ENCODE measurements around the gene SNRNP40.
"Not testable (repeated sequence)": the region's sequence is repeated elsewhere in the genome, so short reads cannot be mapped to it uniquely, and the experiment has no call there.

Gene SNRNP40

GRCh38 chr1:31296486-31297276 is at the start of gene SNRNP40, which contains the start of gene ZCCHC17:
SNRNP40 (minus strand) TSS chr1:31296788; CDS start chr1:31296751, 37 bp downstream.
ZCCHC17 (plus strand) TSS chr1:31297032; CDS start chr1:31310099, 13,067 bp downstream.
- DNase-seq, result peak; percentile 99

GRCh38 chr1:31345635-31346034 is 49.0 kb upstream of the SNRNP40 start:
- DNase-seq, result no peak

GRCh38 chr1:31344503-31344902 is 47.9 kb upstream of the SNRNP40 start:
- DNase-seq, result no peak

GRCh38 chr1:31336687-31337467 is 40.3 kb upstream of the SNRNP40 start:
- no peak for DNase-seq

GRCh38 chr1:31335007-31335406 is 38.4 kb upstream of the SNRNP40 start:
- DNase-seq, result peak; percentile 8

- no peak for DNase-seq
Observed at GRCh38 chr1:31327381-31327780, 30.8 kb upstream of the SNRNP40 start.

- no peak for DNase-seq
Observed at GRCh38 chr1:31326461-31326860, 29.9 kb upstream of the SNRNP40 start.

GRCh38 chr1:31324992-31325391 is 28.4 kb upstream of the SNRNP40 start:
- DNase-seq, result no peak

GRCh38 chr1:31324093-31324492 is 27.5 kb upstream of the SNRNP40 start:
- DNase-seq, result no peak

- no peak for DNase-seq
Observed at GRCh38 chr1:31318146-31318545, 21.6 kb upstream of the SNRNP40 start.

GRCh38 chr1:31315902-31316301 is 19.3 kb upstream of the SNRNP40 start:
- no peak for DNase-seq

- no peak for DNase-seq
Observed at GRCh38 chr1:31310198-31310597, 13.6 kb upstream of the SNRNP40 start.

- no peak for DNase-seq
Observed at GRCh38 chr1:31308036-31308435, 11.4 kb upstream of the SNRNP40 start.

- DNase-seq, result peak; percentile 73
Observed at GRCh38 chr1:31306278-31306677, 9.7 kb upstream of the SNRNP40 start.

GRCh38 chr1:31302709-31303441 is 6.3 kb upstream of the SNRNP40 start:
- no peak for DNase-seq

GRCh38 chr1:31300193-31300592 is 3.6 kb upstream of the SNRNP40 start:
- no peak for DNase-seq

- DNase-seq, result no peak
Observed at GRCh38 chr1:31299365-31299764, 2.8 kb upstream of the SNRNP40 start.

- no peak for DNase-seq
Observed at GRCh38 chr1:31297277-31298247, 974 bp upstream of the SNRNP40 start.

GRCh38 chr1:31295874-31296485 is 608 bp downstream of the SNRNP40 start:
- no peak for DNase-seq

- no peak for DNase-seq
Observed at GRCh38 chr1:31289021-31289420, 7.6 kb downstream of the SNRNP40 start.

- DNase-seq, result not testable (repeated sequence)
Observed at GRCh38 chr1:31287791-31288190, 8.8 kb downstream of the SNRNP40 start.

- DNase-seq, result not testable (repeated sequence)
Observed at GRCh38 chr1:31282426-31282825, 14.2 kb downstream of the SNRNP40 start.

All from NCI-H226 (cell line).